Measurements from ENCODE around the gene ATG2B.

The ATG2B gene

DNA sequence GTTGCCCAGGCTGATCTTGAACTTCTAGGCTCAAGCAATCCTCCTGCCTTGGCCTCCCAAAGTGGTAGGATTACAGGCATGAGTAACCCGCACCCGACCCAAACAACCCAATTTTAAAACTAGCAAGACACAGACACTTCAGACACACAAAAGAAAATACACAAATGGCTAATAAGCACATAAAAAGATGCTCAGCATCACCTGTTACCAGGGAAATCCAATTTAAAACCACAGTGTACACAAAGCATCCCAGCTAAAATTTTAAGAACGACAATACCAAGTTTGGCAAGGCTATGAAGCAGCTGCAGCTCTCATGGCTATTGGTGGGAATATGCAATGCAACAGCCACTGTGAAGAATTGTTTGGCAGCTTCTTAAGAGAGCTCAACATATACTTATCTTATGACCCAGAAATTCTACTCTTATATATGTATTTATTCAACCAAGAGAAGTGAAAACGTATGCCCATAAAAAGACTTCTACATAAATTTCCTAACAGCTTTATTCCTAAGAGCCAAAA lies 65.1 kb downstream of the ATG2B start:
- TF ChIP-seq, protein P1, sequence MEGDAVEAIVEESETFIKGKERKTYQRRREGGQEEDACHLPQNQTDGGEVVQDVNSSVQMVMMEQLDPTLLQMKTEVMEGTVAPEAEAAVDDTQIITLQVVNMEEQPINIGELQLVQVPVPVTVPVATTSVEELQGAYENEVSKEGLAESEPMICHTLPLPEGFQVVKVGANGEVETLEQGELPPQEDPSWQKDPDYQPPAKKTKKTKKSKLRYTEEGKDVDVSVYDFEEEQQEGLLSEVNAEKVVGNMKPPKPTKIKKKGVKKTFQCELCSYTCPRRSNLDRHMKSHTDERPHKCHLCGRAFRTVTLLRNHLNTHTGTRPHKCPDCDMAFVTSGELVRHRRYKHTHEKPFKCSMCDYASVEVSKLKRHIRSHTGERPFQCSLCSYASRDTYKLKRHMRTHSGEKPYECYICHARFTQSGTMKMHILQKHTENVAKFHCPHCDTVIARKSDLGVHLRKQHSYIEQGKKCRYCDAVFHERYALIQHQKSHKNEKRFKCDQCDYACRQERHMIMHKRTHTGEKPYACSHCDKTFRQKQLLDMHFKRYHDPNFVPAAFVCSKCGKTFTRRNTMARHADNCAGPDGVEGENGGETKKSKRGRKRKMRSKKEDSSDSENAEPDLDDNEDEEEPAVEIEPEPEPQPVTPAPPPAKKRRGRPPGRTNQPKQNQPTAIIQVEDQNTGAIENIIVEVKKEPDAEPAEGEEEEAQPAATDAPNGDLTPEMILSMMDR (IDR thresholded peaks at IDR 0.05; ENCODE audit: insufficient read depth, missing control alignments): no peak
- DNase-seq (ENCODE audit: insufficient read length, low spot score) (no peak), FAIRE-seq (no peak)

DNA sequence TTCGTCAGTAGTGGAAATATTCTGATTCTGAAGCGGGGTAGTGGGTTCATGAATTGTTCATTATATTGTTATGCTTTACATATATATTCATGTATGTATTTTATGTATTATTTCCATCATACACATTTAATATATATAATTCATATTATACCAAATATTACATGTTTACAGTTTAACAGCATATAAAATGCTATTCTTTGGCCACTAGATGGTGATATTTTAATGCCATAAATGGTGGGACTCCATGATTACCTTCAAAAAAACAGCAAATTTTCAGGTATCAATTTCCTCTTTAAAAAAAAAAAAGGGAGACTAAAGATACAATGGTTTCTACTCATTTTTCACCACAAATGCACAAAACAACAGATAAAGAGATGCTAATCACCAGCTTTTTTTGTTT lies 66.1 kb downstream of the ATG2B start:
- DNase-seq (ENCODE audit: insufficient read length, low spot score): no peak
- FAIRE-seq: no peak
- TF ChIP-seq, protein P1 (IDR thresholded peaks at IDR 0.05; ENCODE audit: insufficient read depth, missing control alignments): peak; percentile 53

DNA sequence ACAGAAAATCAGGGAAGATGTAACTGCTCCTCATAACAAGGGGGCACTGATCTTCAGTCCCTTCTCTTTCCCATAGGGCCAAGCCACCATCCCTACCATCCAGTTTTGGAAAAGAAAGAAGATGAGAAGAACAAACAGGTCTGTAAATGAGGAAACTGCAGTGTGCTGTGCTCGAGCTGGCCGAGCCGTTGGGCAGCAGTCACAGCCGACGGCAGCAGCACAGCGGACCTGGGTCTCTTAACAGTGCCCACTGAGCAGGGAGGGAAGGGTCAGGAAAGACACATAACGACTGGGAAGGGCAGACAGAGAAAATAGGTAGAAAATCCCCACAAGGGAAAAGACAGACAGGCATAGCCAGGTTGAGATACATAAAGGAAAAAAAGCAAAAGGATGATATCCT lies 68.9 kb downstream of the ATG2B start:
- DNase-seq (ENCODE audit: insufficient read length, low spot score) (no peak), FAIRE-seq (no peak)
- TF ChIP-seq, protein P1 (IDR thresholded peaks at IDR 0.05; ENCODE audit: insufficient read depth, missing control alignments): no peak

DNA sequence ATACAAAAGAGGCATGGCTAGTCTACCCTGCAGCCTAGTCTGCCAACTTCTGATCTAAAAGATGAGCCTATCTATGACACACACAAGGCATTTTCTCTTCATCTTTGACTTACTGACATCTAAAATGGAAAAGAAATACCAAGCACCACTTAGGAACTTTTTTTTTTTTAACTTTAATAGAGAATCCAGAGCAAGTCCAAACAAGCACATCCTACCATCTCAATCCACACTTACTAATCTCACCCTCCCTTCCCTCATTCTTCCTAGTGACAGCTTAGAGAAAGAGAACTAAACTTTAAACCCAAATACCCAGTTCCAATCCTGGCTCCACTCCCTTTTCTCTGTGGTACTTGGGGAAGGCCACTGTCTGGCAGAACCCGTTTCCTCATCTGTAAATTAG lies 75.3 kb downstream of the ATG2B start:
- FAIRE-seq (no peak), DNase-seq (ENCODE audit: insufficient read length, low spot score) (no peak)
- TF ChIP-seq, protein P1 (IDR thresholded peaks at IDR 0.05; ENCODE audit: insufficient read depth, missing control alignments): no peak

DNA sequence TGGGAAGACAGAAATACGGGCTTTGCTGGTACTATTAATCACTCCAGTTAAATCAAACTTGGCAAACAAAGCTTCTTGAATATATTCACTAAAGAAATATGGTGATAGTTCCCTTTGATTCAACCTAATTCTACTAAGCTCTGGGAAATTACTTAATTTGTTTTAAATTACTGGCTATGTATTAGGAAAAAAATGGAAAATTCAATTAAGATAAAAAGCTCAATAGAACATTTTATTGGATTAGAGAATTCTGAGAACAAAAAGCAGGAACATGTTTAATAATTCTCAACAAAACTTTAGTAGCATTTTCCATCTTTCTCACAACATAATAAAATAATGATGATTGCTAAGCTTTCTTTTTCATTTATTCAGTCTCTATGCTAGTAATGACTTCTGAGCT lies 76.9 kb downstream of the ATG2B start:
- DNase-seq (ENCODE audit: insufficient read length, low spot score): no peak
- no peak for FAIRE-seq
- TF ChIP-seq, protein P1 (IDR thresholded peaks at IDR 0.05; ENCODE audit: insufficient read depth, missing control alignments): no peak

DNA sequence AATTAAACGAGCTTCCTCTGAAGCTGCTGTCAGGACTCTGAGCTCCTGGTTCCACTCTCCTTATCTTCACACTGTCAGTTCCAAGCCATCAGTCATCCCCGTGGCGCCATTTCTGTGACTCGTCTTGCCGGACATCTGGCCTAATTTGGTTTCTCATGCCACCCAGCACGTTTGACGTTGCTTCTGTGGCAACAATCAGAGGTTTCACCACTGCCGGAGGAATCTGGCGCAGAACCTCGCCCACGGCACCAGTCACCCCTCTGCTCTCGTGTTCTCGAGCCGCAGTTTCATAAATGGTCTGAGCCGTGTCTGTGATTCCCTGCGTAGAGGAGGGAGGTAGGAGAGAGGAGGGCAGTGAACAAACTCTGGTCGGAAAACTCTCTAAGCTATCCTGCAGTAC lies 77.5 kb downstream of the ATG2B start:
- DNase-seq (ENCODE audit: insufficient read length, low spot score) (no peak), FAIRE-seq (no peak)
- TF ChIP-seq, protein P1 (IDR thresholded peaks at IDR 0.05; ENCODE audit: insufficient read depth, missing control alignments): no peak

GRCh38 chr14:96284430-96284829 lies 78.7 kb downstream of the ATG2B start:
- FAIRE-seq (no peak), DNase-seq (ENCODE audit: insufficient read length, low spot score) (no peak)
- TF ChIP-seq, protein P1 (IDR thresholded peaks at IDR 0.05; ENCODE audit: insufficient read depth, missing control alignments): no peak

All from D721Med (cell line).